Endothelial cell (in vitro differentiated cells): ENCODE measurements around the gene TTLL5. TPM values are rescaled to one million over a fixed set of nuclear protein-coding genes. Genes with fewer than 3 reads are reported as not detected.

ENCODE experiments used
- DNase-seq: peaks from one replicate; pipeline ENCODE4 v3.0.0; 2021; ENCODE audit warnings: low spot score
- H3K27ac Mint-ChIP-seq: one replicate; pipeline ENCODE4 v1.8.0; 2021; ENCODE audit warnings: mixed read lengths, inconsistent platforms; ENCODE audit not compliant: unreplicated experiment
- H3K27me3 Mint-ChIP-seq: one replicate; pipeline ENCODE4 v1.8.0; 2021; ENCODE audit warnings: mild to moderate bottlenecking, moderate library complexity, mixed read lengths, inconsistent platforms; ENCODE audit not compliant: unreplicated experiment
- H3K36me3 Mint-ChIP-seq: one replicate; pipeline ENCODE4 v1.8.0; 2021; ENCODE audit warnings: mild to moderate bottlenecking, low read depth, mixed read lengths, inconsistent platforms; ENCODE audit not compliant: unreplicated experiment
- H3K4me1 Mint-ChIP-seq: one replicate; pipeline ENCODE4 v1.8.0; 2021; ENCODE audit warnings: mild to moderate bottlenecking, mixed read lengths, inconsistent platforms; ENCODE audit not compliant: unreplicated experiment
- H3K4me3 Mint-ChIP-seq: one replicate; pipeline ENCODE4 v1.8.0; 2021; ENCODE audit warnings: mild to moderate bottlenecking, mixed read lengths, inconsistent platforms; ENCODE audit not compliant: unreplicated experiment
- H3K9me3 Mint-ChIP-seq: one replicate; pipeline ENCODE4 v1.8.0; 2021; ENCODE audit warnings: mixed read lengths, inconsistent platforms; ENCODE audit not compliant: unreplicated experiment
- CTCF ChIP-seq: fragments of 200-600 bp; sonication (generic); IDR thresholded peaks from one replicate; pipeline ENCODE4 v1.5.0; 2021; ENCODE audit warnings: antibody characterized with exemption; ENCODE audit not compliant: unreplicated experiment
- total RNA-seq: library from RNA; stranded (reverse); fragmentation: NEBNext Ultra II Directional; extraction: Animal tissue kit (Norgen Biotek cat#: 25700); gene quantifications from one replicate; pipeline ENCODE4 v1.2.1, GENCODE V29; 2021; ENCODE audit not compliant: unreplicated experiment

Gene TTLL5
- total RNA-seq, 1 donor from 2014 or later = 62.8 TPM

- DNase-seq = no peak
- H3K4me3 Mint-ChIP-seq = no peak overlapping the region
- H3K36me3 Mint-ChIP-seq = peaks cover 28% of the 10 kb centered on the region
- H3K4me1 Mint-ChIP-seq = peaks cover 7% of the 10 kb centered on the region
- peaks cover 2% of the 10 kb centered on the region for H3K9me3 Mint-ChIP-seq
- H3K27ac Mint-ChIP-seq = no peak overlapping the region
- TF ChIP-seq CTCF = no peak
- no peaks in the 10 kb centered on the region for H3K27me3 Mint-ChIP-seq
Measured at GRCh38 chr14:75806352-75806832, 145.3 kb downstream of the TTLL5 start.

GRCh38 chr14:75807667-75808360 is 146.8 kb downstream of the TTLL5 start:
- Mint-ChIP-seq H3K36me3 (peaks cover 31% of the 10 kb centered on the region), H3K4me3 (no peak overlapping the region), H3K4me1 (peaks cover 21% of the 10 kb centered on the region), H3K27ac (no peak overlapping the region), H3K27me3 (no peaks in the 10 kb centered on the region), H3K9me3 (peaks cover 3% of the 10 kb centered on the region)
- TF ChIP-seq CTCF = no peak
- DNase-seq = no peak

DNA sequence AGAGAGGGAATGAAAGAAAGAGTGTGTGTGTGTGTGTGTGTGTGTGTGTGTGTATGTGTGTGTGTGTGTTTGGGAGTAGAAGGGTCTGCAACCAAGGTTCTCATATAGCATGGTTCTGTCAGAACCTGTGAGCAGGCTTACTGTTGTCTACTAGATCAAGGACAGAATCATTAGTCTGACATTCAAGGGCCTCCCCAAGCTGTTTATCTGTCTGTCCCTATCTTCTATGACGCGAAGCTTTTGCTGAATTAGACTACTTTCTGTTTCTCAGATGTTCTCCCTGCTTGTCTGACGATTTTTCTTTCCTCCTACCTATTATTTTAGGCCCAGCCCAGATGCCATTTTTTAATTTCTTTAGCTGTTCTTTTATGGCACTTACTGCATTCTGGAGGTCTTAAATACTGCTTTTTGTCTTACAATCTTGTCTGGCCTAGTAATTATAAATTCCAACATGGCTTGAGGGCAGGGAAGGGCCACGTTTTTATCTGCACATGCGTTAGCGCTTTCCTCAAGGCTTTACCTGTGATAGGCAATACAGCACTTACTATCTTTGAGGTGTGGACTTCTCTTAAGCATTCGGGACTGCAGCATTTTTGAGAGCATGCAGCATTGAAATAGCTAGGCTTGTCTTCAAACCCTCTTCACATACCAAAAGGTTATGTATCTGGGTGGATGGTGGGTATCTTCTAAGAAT is 150.2 kb downstream of the TTLL5 start:
- DNase-seq = no peak
- peak overlapping the region; percentile 98 for H3K27ac Mint-ChIP-seq
- no peak overlapping the region for H3K4me3 Mint-ChIP-seq
- peaks cover 19% of the 10 kb centered on the region for H3K4me1 Mint-ChIP-seq
- H3K9me3 Mint-ChIP-seq = peaks cover 3% of the 10 kb centered on the region
- TF ChIP-seq CTCF = no peak
- H3K27me3 Mint-ChIP-seq = no peaks in the 10 kb centered on the region
- peaks cover 18% of the 10 kb centered on the region for H3K36me3 Mint-ChIP-seq

GRCh38 chr14:75811872-75812499 is 150.9 kb downstream of the TTLL5 start:
- H3K9me3 Mint-ChIP-seq = peaks cover 3% of the 10 kb centered on the region
- peaks cover 15% of the 10 kb centered on the region for H3K36me3 Mint-ChIP-seq
- TF ChIP-seq CTCF = no peak
- no peak for DNase-seq
- H3K4me3 Mint-ChIP-seq = no peak overlapping the region
- H3K4me1 Mint-ChIP-seq = peaks cover 19% of the 10 kb centered on the region
- peak overlapping the region; percentile 98 for H3K27ac Mint-ChIP-seq
- no peaks in the 10 kb centered on the region for H3K27me3 Mint-ChIP-seq
